Vagina (tissue), 2 donors: ENCODE measurements around the gene BST2.

Experiments used
- CTCF ChIP-seq, 3 experiments: fragments of 450-650 bp in 2 of 3; fragments of 200-600 bp in 1 of 3; sonication (generic) in 1 of 3; IDR thresholded peaks; one replicate each; pipeline ENCODE4 v1.5.1; 2017 to 2019; ENCODE audit warnings: antibody characterized with exemption in 3 of 3, mild to moderate bottlenecking in 2 of 3, moderate library complexity in 2 of 3
- POLR2A ChIP-seq, 2 donors: fragments of 450-650 bp; IDR thresholded peaks; one replicate each; pipeline ENCODE4 v1.6.1; 2017; ENCODE audit warnings: antibody characterized with exemption in 2 of 2, mild to moderate bottlenecking in 2 of 2, moderate library complexity in 2 of 2

GRCh38 chr19:17398902-17399527 is 6.4 kb downstream of the BST2 start:
- TF ChIP-seq CTCF (IDR thresholded peaks at IDR 0.05) (no peak), POLR2A (IDR thresholded peaks at IDR 0.05) (no peak)
